ENCODE results near the gene ENO3. TPM values are rescaled to one million over a fixed set of nuclear protein-coding genes. Genes with fewer than 3 reads are reported as not detected.
"Not testable (repeated sequence)": the region's sequence is repeated elsewhere in the genome, so short reads cannot be mapped to it uniquely, and the experiment has no call there.

Gene ENO3
- total RNA-seq, 1 donor from 2014 or later: 24.0 TPM

GRCh38 chr17:4908711-4909496 lies 42.0 kb upstream of the ENO3 start:
- Mint-ChIP-seq H3K4me1 (ENCODE audit: unreplicated experiment) (peaks cover 8% of the 10 kb centered on the region), H3K36me3 (no peaks in the 10 kb centered on the region), H3K27me3 (peaks cover 4% of the 10 kb centered on the region), H3K4me3 (no peak overlapping the region), H3K27ac (no peak overlapping the region), H3K9me3 (no peaks in the 10 kb centered on the region)
- peak; percentile 87 for DNase-seq (ENCODE audit: extremely low spot score, unreplicated experiment)
- TF ChIP-seq CTCF (conservative IDR thresholded peaks at IDR 0.05): peak; percentile 86

GRCh38 chr17:4913994-4914393 lies 36.9 kb upstream of the ENO3 start:
- Mint-ChIP-seq H3K36me3 (no peaks in the 10 kb centered on the region), H3K27me3 (no peaks in the 10 kb centered on the region), H3K27ac (peak overlapping the region; percentile 18), H3K9me3 (no peaks in the 10 kb centered on the region), H3K4me1 (ENCODE audit: unreplicated experiment) (peaks cover 5% of the 10 kb centered on the region), H3K4me3 (no peak overlapping the region)
- TF ChIP-seq CTCF (conservative IDR thresholded peaks at IDR 0.05): no peak
- no peak for DNase-seq (ENCODE audit: extremely low spot score, unreplicated experiment)

GRCh38 chr17:4914551-4914950 lies 36.4 kb upstream of the ENO3 start:
- not testable (repeated sequence) for H3K4me3 Mint-ChIP-seq; H3K4me1 Mint-ChIP-seq (ENCODE audit: unreplicated experiment); H3K27me3 Mint-ChIP-seq; H3K27ac Mint-ChIP-seq; H3K36me3 Mint-ChIP-seq; H3K9me3 Mint-ChIP-seq; DNase-seq (ENCODE audit: extremely low spot score, unreplicated experiment)

GRCh38 chr17:4919511-4920047 lies 31.3 kb upstream of the ENO3 start:
- Mint-ChIP-seq H3K9me3 (no peaks in the 10 kb centered on the region), H3K36me3 (no peaks in the 10 kb centered on the region), H3K27me3 (no peaks in the 10 kb centered on the region), H3K4me1 (ENCODE audit: unreplicated experiment) (no peaks in the 10 kb centered on the region), H3K4me3 (no peak overlapping the region), H3K27ac (no peak overlapping the region)
- no peak for DNase-seq (ENCODE audit: extremely low spot score, unreplicated experiment)
- no peak for TF ChIP-seq CTCF (conservative IDR thresholded peaks at IDR 0.05)

- Mint-ChIP-seq H3K4me3 (no peak overlapping the region), H3K36me3 (no peaks in the 10 kb centered on the region), H3K27me3 (no peaks in the 10 kb centered on the region), H3K27ac (no peak overlapping the region), H3K4me1 (ENCODE audit: unreplicated experiment) (no peaks in the 10 kb centered on the region), H3K9me3 (no peaks in the 10 kb centered on the region)
- TF ChIP-seq CTCF (conservative IDR thresholded peaks at IDR 0.05): no peak
- DNase-seq (ENCODE audit: extremely low spot score, unreplicated experiment): no peak
Measured at GRCh38 chr17:4920351-4921048, 30.4 kb upstream of the ENO3 start.

- DNase-seq (ENCODE audit: extremely low spot score, unreplicated experiment): no peak
- no peaks in the 10 kb centered on the region for H3K27me3 Mint-ChIP-seq
- no peak overlapping the region for H3K4me3 Mint-ChIP-seq
- TF ChIP-seq CTCF (conservative IDR thresholded peaks at IDR 0.05): no peak
- H3K9me3 Mint-ChIP-seq: no peaks in the 10 kb centered on the region
- peaks cover under 1% of the 10 kb centered on the region for H3K4me1 Mint-ChIP-seq (ENCODE audit: unreplicated experiment)
- H3K36me3 Mint-ChIP-seq: peaks cover under 1% of the 10 kb centered on the region
- no peak overlapping the region for H3K27ac Mint-ChIP-seq
Measured at GRCh38 chr17:4921320-4921719, 29.6 kb upstream of the ENO3 start.

GRCh38 chr17:4926577-4927335 lies 24.2 kb upstream of the ENO3 start:
- not testable (repeated sequence) for H3K9me3 Mint-ChIP-seq; H3K36me3 Mint-ChIP-seq; H3K4me1 Mint-ChIP-seq (ENCODE audit: unreplicated experiment); H3K27me3 Mint-ChIP-seq; DNase-seq (ENCODE audit: extremely low spot score, unreplicated experiment); H3K27ac Mint-ChIP-seq; H3K4me3 Mint-ChIP-seq

All from type B pancreatic cell (in vitro differentiated cells).